Naive thymus-derived CD4-positive, alpha-beta T cell (primary cell): ENCODE results near the gene FBP2. TPM values are rescaled to one million over a fixed set of nuclear protein-coding genes. Genes with fewer than 3 reads are reported as not detected.

Source experiments
- ATAC-seq: fragments of 150-1000 bp; cut with Tn5 transposase; 2 replicates; pipeline ENCODE4 v1.10.0; 2021; ENCODE audit warnings: mild to moderate bottlenecking, moderate library complexity
- CTCF ChIA-PET: fragments of 350-600 bp; sonication (Branson Sonifier 250); formaldehyde crosslinking; loops from one replicate; lab custom pipeline; 2021; ENCODE audit warnings: antibody characterized with exemption; lab: Charles Lee
- POLR2A ChIA-PET: fragments of 350-600 bp; sonication (Branson Sonifier 250); formaldehyde crosslinking; loops from one replicate; lab custom pipeline; 2021; ENCODE audit warnings: antibody characterized with exemption, inconsistent platforms; lab: Charles Lee
- DNase-seq, 9 donors: peaks; one replicate each; pipeline versions ENCODE4 v3.0.0 to v3.0.0-alpha.2; 2020 to 2022; ENCODE audit warnings: mixed read lengths in 1 of 9
- H3K27ac ChIP-seq: one replicate; pipeline ENCODE4 v1.7.0; 2013; ENCODE audit warnings: mild to moderate bottlenecking, low read depth, low read length, moderate library complexity
- H3K27me3 ChIP-seq, 2 donors: one replicate each; pipeline ENCODE4 v1.7.0; 2013; ENCODE audit warnings: low read length in 2 of 2, mild to moderate bottlenecking in 2 of 2, moderate library complexity in 2 of 2; ENCODE audit not compliant: control insufficient read depth in 2 of 2, insufficient read depth in 2 of 2
- H3K36me3 ChIP-seq, 3 experiments: 1 replicate in 2 of 3; 2 replicates in 1 of 3; pipeline ENCODE4 v1.7.0; 2013; ENCODE audit warnings: low read length in 3 of 3, mild to moderate bottlenecking in 3 of 3, moderate library complexity in 1 of 3; ENCODE audit not compliant: insufficient read depth in 3 of 3, control insufficient read depth in 2 of 3
- H3K4me1 ChIP-seq, 2 donors: one replicate each; pipeline ENCODE4 v1.7.0; 2013; ENCODE audit warnings: low read length in 2 of 2, mild to moderate bottlenecking in 2 of 2, moderate library complexity in 1 of 2; ENCODE audit not compliant: control insufficient read depth in 2 of 2, insufficient read depth in 2 of 2
- H3K4me3 ChIP-seq: 2 replicates; pipeline ENCODE4 v1.7.0; 2013; ENCODE audit warnings: mild to moderate bottlenecking, low read length
- H3K9me3 ChIP-seq, 3 experiments: 1 replicate in 2 of 3; 2 replicates in 1 of 3; pipeline ENCODE4 v1.7.0; 2013; ENCODE audit warnings: low read length in 3 of 3; ENCODE audit not compliant: control insufficient read depth in 2 of 3
- H3K27ac Mint-ChIP-seq, 9 donors: one replicate each; pipeline ENCODE4 v1.8.0; 2020 to 2022; ENCODE audit warnings: mixed read lengths in 9 of 9, mild to moderate bottlenecking in 8 of 9, moderate library complexity in 5 of 9, inconsistent platforms in 2 of 9
- H3K27me3 Mint-ChIP-seq, 5 donors: one replicate each; pipeline ENCODE4 v1.8.0; 2021 to 2022; ENCODE audit warnings: mixed read lengths in 5 of 5, mild to moderate bottlenecking in 1 of 5
- H3K36me3 Mint-ChIP-seq, 5 donors: one replicate each; pipeline ENCODE4 v1.8.0; 2020 to 2022; ENCODE audit warnings: mixed read lengths in 5 of 5, mild to moderate bottlenecking in 3 of 5, inconsistent platforms in 1 of 5
- H3K4me1 Mint-ChIP-seq, 7 donors: one replicate each; pipeline ENCODE4 v1.8.0; 2020 to 2022; ENCODE audit warnings: mixed read lengths in 7 of 7, mild to moderate bottlenecking in 3 of 7, inconsistent platforms in 1 of 7
- H3K4me3 Mint-ChIP-seq, 10 donors: one replicate each; pipeline ENCODE4 v1.8.0; 2020 to 2022; ENCODE audit warnings: mild to moderate bottlenecking in 10 of 10, mixed read lengths in 10 of 10, moderate library complexity in 6 of 10, inconsistent platforms in 2 of 10
- H3K9me3 Mint-ChIP-seq, 11 donors: one replicate each; pipeline ENCODE4 v1.8.0; 2020 to 2022; ENCODE audit warnings: mixed read lengths in 11 of 11, mild to moderate bottlenecking in 4 of 11, inconsistent platforms in 1 of 11, moderate library complexity in 1 of 11
- intact Hi-C, 2 donors: fragments of 100-400 bp; cut with micrococcal nuclease; formaldehyde crosslinking; loops; one replicate each; pipeline ENCODE4 v1.15.1; 2023
- polyA plus RNA-seq, 2 donors: library from polyadenylated mRNA; unstranded; fragments of 300-500 nt; fragmentation: Illumina TruSeq; gene quantifications; one replicate each; pipeline ENCODE4 v1.2.3, GENCODE V29; 2021
- total RNA-seq, 6 experiments: library from RNA in 5 of 6; stranded (reverse) in 5 of 6; gene quantifications; 1 replicate in 5 of 6; 2 replicates in 1 of 6; pipeline ENCODE4 v1.2.3 and lab custom pipeline; 2021 to 2026

Gene FBP2
- total and polyA plus RNA-seq, 7 experiments from 2014 or later, result not detected

GRCh38 chr9:94577036-94577435, 16.6 kb downstream of the FBP2 start:
- peaks cover 0 to 4% (median 0%) of the 10 kb centered on the region in 7 donors for H3K4me1 Mint-ChIP-seq
- Histone ChIP-seq H3K36me3 (no peaks in the 10 kb centered on the region), H3K27ac (no peak overlapping the region), H3K27me3 (no peaks in the 10 kb centered on the region), H3K9me3 (no peaks in the 10 kb centered on the region), H3K4me1 (no peaks in the 10 kb centered on the region), H3K4me3 (no peak overlapping the region)
- peaks cover 0 to 3% (median 0%) of the 10 kb centered on the region in 11 donors for H3K9me3 Mint-ChIP-seq
- H3K4me3 Mint-ChIP-seq, result no peak overlapping the region
- peaks cover 6 to 20% (median 16%) of the 10 kb centered on the region in 5 donors for H3K27me3 Mint-ChIP-seq
- no peak overlapping the region for H3K27ac Mint-ChIP-seq
- ChIA-PET CTCF (no interaction called here), POLR2A (no interaction called here)
- intact Hi-C loops, result no loop called here
- peaks cover 0 to 4% (median 0%) of the 10 kb centered on the region in 5 donors for H3K36me3 Mint-ChIP-seq
- ATAC-seq (no peak), DNase-seq (no peak)

- no peaks in the 10 kb centered on the region for H3K9me3 ChIP-seq
- Mint-ChIP-seq H3K27me3 (peaks cover 11 to 21% (median 20%) of the 10 kb centered on the region in 5 donors), H3K27ac (no peak overlapping the region), H3K4me1 (peaks cover 0 to 4% (median 0%) of the 10 kb centered on the region in 7 donors), H3K36me3 (peaks cover 0 to 4% (median 0%) of the 10 kb centered on the region in 5 donors), H3K4me3 (no peak overlapping the region), H3K9me3 (peaks cover 0 to 3% (median 0%) of the 10 kb centered on the region in 11 donors)
- no peaks in the 10 kb centered on the region for H3K27me3 ChIP-seq
- no peak overlapping the region for H3K4me3 ChIP-seq
- ChIA-PET POLR2A (no interaction called here), CTCF (no interaction called here)
- ATAC-seq (no peak), DNase-seq (no peak)
- intact Hi-C loops, result no loop called here
- H3K36me3 ChIP-seq, result no peaks in the 10 kb centered on the region
- H3K4me1 ChIP-seq, result no peaks in the 10 kb centered on the region
- no peak overlapping the region for H3K27ac ChIP-seq
Observed at GRCh38 chr9:94576131-94576530, 17.5 kb downstream of the FBP2 start.

- Histone ChIP-seq H3K27ac (no peak overlapping the region), H3K4me3 (no peak overlapping the region), H3K27me3 (no peaks in the 10 kb centered on the region), H3K36me3 (no peaks in the 10 kb centered on the region), H3K4me1 (no peaks in the 10 kb centered on the region), H3K9me3 (no peaks in the 10 kb centered on the region)
- Mint-ChIP-seq H3K36me3 (peaks cover 0 to 4% (median 0%) of the 10 kb centered on the region in 5 donors), H3K27me3 (peaks cover 11 to 23% (median 20%) of the 10 kb centered on the region in 5 donors), H3K4me3 (no peak overlapping the region), H3K27ac (no peak overlapping the region), H3K4me1 (no peaks in the 10 kb centered on the region), H3K9me3 (peaks cover 0 to 3% (median 0%) of the 10 kb centered on the region in 11 donors)
- DNase-seq (no peak), ATAC-seq (no peak)
- intact Hi-C loops, result no loop called here
- ChIA-PET CTCF (no interaction called here), POLR2A (no interaction called here)
Observed at GRCh38 chr9:94568972-94569712, 24.5 kb downstream of the FBP2 start.

- no peaks in the 10 kb centered on the region for H3K4me1 ChIP-seq
- DNase-seq, result no peak
- H3K27ac Mint-ChIP-seq, result no peak overlapping the region
- no peaks in the 10 kb centered on the region for H3K9me3 ChIP-seq
- no peak overlapping the region for H3K27ac ChIP-seq
- ChIA-PET POLR2A (interaction anchor here (0.7 kb wide), 1 partner anchor 274 kb away, joined by 3 read pairs; no protein-coding TSS in a partner anchor), CTCF (no interaction called here)
- peaks cover 0 to 3% (median 0%) of the 10 kb centered on the region in 11 donors for H3K9me3 Mint-ChIP-seq
- no peaks in the 10 kb centered on the region for H3K4me1 Mint-ChIP-seq
- H3K4me3 ChIP-seq, result no peak overlapping the region
- intact Hi-C loops, result no loop called here
- no peak overlapping the region for H3K4me3 Mint-ChIP-seq
- peaks cover 0 to 4% (median 0%) of the 10 kb centered on the region in 5 donors for H3K36me3 Mint-ChIP-seq
- H3K36me3 ChIP-seq, result no peaks in the 10 kb centered on the region
- H3K27me3 Mint-ChIP-seq, result peaks cover 8 to 21% (median 15%) of the 10 kb centered on the region in 5 donors
- H3K27me3 ChIP-seq, result no peaks in the 10 kb centered on the region
- ATAC-seq, result no peak
Observed at GRCh38 chr9:94568250-94568889, 25.3 kb downstream of the FBP2 start.

GRCh38 chr9:94567271-94567670, 26.4 kb downstream of the FBP2 start:
- Histone ChIP-seq H3K4me3 (no peak overlapping the region), H3K36me3 (no peaks in the 10 kb centered on the region), H3K4me1 (no peaks in the 10 kb centered on the region), H3K9me3 (no peaks in the 10 kb centered on the region), H3K27ac (no peak overlapping the region), H3K27me3 (no peaks in the 10 kb centered on the region)
- ChIA-PET POLR2A (no interaction called here), CTCF (no interaction called here)
- no peak overlapping the region for H3K4me3 Mint-ChIP-seq
- H3K9me3 Mint-ChIP-seq, result peaks cover 0 to 3% (median 0%) of the 10 kb centered on the region in 11 donors
- ATAC-seq (no peak), DNase-seq (no peak)
- peaks cover 0 to 3% (median 0%) of the 10 kb centered on the region in 5 donors for H3K36me3 Mint-ChIP-seq
- intact Hi-C loops, result no loop called here
- H3K27me3 Mint-ChIP-seq, result peaks cover 4 to 19% (median 8%) of the 10 kb centered on the region in 5 donors
- H3K4me1 Mint-ChIP-seq, result no peaks in the 10 kb centered on the region
- H3K27ac Mint-ChIP-seq, result no peak overlapping the region

GRCh38 chr9:94566550-94566949, 27.1 kb downstream of the FBP2 start:
- intact Hi-C loops, result no loop called here
- no peak overlapping the region for H3K27ac ChIP-seq
- no peaks in the 10 kb centered on the region for H3K4me1 ChIP-seq
- no peaks in the 10 kb centered on the region for H3K4me1 Mint-ChIP-seq
- H3K27ac Mint-ChIP-seq, result no peak overlapping the region
- no peaks in the 10 kb centered on the region for H3K36me3 ChIP-seq
- ChIA-PET CTCF (no interaction called here), POLR2A (no interaction called here)
- H3K27me3 Mint-ChIP-seq, result peaks cover 0 to 13% (median 4%) of the 10 kb centered on the region in 5 donors
- H3K9me3 Mint-ChIP-seq, result peaks cover 0 to 3% (median 0%) of the 10 kb centered on the region in 11 donors
- no peaks in the 10 kb centered on the region for H3K9me3 ChIP-seq
- H3K4me3 ChIP-seq, result no peak overlapping the region
- H3K36me3 Mint-ChIP-seq, result no peaks in the 10 kb centered on the region
- ATAC-seq (no peak), DNase-seq (no peak)
- no peaks in the 10 kb centered on the region for H3K27me3 ChIP-seq
- no peak overlapping the region for H3K4me3 Mint-ChIP-seq
